ENCODE measurements around the gene NCBP3.

GRCh38 chr17:3861761-3862681 lies 16.0 kb upstream of the NCBP3 start:
- TF ChIP-seq CTCF (conservative IDR thresholded peaks at IDR 0.05; ENCODE audit: low read length): no peak
- no peak for TF ChIP-seq EZH2phosphoT487 (IDR thresholded peaks at IDR 0.05; ENCODE audit: borderline replicate concordance, low read depth, low read length)
